VCaP (cell line): ENCODE measurements around the gene NUP133.

Experiments
- H3K27ac ChIP-seq: fragments of 450-650 bp; 2 replicates; pipeline ENCODE4 v1.5.1; 2017
- CTCF ChIP-seq: fragments of 450-650 bp; conservative IDR thresholded peaks from 2 replicates; pipeline ENCODE4 v1.5.1; 2017; ENCODE audit warnings: mild to moderate bottlenecking, moderate library complexity

The NUP133 gene

DNA sequence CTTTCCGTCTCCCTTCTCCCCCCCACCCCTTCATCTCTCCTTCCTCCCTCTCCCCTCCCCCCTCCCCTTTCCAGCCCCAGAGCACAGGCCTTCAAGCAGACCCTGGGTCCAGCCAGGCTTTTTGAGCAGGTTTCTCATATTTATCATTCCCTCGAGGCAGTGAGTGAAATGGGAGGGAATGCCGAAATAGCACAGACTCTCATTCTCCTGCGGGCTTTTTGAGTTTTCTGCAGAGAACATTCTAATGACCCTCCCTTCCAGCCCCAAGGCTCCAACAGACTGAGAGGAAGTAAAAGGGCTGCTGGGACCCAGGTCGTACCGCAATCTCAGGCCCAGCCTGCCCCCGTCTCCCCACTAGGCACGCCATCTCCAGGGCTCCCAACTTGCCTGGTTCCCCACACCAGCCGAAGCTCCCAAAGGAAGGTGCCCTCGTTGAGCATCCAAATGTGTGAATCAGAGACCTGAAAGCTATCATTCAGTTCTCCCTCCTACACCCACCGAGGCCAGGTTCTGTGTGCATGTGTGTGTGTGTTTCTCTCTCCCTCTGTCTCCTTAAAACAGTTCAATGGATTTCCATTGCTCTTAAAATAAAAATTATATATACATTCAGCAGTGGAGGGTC is 96.6 kb downstream of the NUP133 start:
- H3K27ac ChIP-seq: no peak overlapping the region; the same call in 1 of the 2 replicates
- TF ChIP-seq CTCF: no peak

DNA sequence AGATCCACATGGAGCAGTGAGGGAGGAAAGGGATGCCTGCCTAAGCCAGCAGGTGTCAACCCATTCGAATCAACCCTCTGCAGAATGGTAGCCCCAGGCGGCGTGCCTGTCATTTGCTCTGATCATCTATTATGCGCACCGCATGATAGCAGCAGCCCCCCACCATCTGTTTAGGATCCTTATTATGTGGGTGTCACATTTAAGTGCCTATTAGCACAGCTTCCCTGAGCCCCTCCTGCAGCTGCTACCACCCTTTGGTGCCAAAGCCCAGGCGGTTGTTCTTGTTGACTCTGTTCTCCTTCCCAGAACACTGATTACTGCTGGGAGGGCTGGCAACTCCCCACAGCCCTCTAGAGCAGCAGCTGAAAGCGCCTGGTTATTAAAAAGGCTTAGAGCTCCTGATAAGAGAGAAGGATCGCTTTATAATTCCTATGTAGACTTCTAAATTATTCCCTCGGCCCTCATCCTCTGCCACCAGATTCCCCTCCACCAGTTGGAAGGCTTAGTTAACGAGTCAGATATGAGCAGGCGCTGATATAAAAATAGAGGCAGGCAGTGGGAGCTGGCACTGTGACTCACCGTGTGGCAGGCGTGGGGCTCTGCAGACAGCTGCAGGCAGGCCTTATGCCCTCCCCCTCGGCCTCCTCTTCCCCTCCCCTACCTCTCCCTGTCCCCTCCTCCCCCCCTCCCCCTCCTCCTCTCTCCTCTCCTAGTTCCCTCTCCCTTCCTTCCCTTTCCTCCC is 97.3 kb downstream of the NUP133 start:
- TF ChIP-seq CTCF: no peak
- peak overlapping the region; percentile 42 for H3K27ac ChIP-seq

GRCh38 chr1:229410370-229410691 is 97.8 kb downstream of the NUP133 start:
- no peak for TF ChIP-seq CTCF
- H3K27ac ChIP-seq: peak overlapping the region; percentile 42

GRCh38 chr1:229409616-229410369 is 98.3 kb downstream of the NUP133 start:
- TF ChIP-seq CTCF: no peak
- peak overlapping the region; percentile 55; the same call in 1 of the 2 replicates for H3K27ac ChIP-seq

DNA sequence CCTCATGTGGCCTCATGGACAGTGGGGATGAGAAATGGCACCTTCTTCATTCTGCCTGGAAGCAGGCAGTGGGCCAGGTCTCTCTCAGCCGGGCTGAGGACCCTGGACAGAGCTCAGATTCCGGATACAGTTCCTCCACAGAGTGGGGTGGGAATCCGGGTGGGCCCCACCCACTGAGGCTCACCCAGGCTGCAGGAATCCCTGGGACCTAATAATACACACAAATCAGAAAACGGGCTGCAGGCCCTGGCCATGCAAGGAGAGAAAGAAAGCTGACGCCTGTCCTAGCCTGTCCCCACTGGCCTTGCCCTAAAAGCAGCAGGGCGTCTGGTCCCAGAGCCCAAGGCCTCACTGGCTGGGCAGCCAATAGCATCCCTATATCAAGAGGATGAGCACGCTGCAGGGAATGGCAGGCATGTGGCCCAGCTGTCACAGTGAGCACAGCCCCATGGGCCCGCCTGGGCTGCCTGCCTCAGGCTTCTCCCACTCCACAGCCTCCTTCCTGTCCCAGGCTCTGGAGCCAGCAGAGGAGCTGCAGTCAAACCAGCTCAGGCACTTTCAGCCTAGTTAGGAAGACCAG is 99.6 kb downstream of the NUP133 start:
- no peak for TF ChIP-seq CTCF
- peak overlapping the region; percentile 55 for H3K27ac ChIP-seq

DNA sequence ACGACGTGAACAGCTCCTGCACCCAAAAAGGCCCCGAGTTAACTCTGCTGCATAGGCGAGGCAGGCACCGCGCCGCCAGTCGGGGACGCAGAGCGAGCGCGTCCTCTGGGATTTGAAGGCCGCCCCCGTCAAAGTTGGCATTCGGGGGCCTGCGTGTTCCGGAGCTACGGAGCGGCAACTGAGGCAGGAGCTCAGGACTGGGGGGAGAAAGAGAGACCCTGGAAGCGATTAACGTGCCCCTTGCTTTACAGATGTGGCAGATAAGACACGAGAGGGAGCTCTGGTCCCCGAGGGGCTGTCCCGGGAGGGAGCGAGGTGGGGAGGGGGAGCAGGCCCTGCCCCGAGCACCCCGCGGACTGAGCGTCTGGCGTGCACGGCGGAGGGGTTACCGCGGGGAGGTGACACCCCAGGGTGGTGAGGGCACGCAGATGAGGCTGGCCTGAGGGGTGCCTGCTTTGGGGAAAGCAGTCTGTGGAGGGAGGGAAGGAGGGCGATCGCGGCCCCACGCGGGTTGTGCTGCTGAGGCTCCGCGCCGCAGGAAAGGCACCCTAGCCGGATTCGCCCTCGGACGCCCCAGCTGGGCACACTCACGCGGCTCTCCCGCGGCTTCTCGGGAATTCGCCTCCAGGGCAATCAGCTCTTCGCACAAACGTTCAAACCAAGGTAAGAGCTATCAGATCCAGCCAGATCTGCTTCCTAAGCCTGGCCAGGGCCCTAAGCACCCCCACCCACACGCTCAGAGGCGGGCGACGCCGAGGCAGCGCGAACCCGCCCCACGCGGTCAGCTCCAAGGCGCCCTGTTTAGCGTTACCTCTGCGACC is 100.7 kb downstream of the NUP133 start:
- no peak overlapping the region for H3K27ac ChIP-seq
- no peak for TF ChIP-seq CTCF
